IPS-15b (cell line): Measurements from ENCODE around the gene GABRQ.

ENCODE experiments used
- H3K27me3 ChIP-seq: one replicate; pipeline ENCODE4 v1.6.1; 2013; ENCODE audit warnings: low read length; ENCODE audit not compliant: control insufficient read depth, insufficient read depth
- H3K36me3 ChIP-seq: one replicate; pipeline ENCODE4 v1.6.1; 2013; ENCODE audit warnings: low read length; ENCODE audit not compliant: control insufficient read depth, insufficient read depth
- H3K4me1 ChIP-seq: one replicate; pipeline ENCODE4 v1.6.1; 2013; ENCODE audit warnings: mild to moderate bottlenecking, low read length; ENCODE audit not compliant: control insufficient read depth, insufficient read depth
- H3K4me3 ChIP-seq: one replicate; pipeline ENCODE4 v1.5.1; 2013; ENCODE audit warnings: low read depth, low read length
- H3K9ac ChIP-seq: one replicate; pipeline ENCODE4 v1.6.1; 2013; ENCODE audit warnings: low read depth, mild to moderate bottlenecking, low read length
- H3K9me3 ChIP-seq: one replicate; pipeline ENCODE4 v1.6.1; 2013; ENCODE audit warnings: mild to moderate bottlenecking, low read length; ENCODE audit not compliant: control insufficient read depth, insufficient read depth

GABRQ gene

DNA sequence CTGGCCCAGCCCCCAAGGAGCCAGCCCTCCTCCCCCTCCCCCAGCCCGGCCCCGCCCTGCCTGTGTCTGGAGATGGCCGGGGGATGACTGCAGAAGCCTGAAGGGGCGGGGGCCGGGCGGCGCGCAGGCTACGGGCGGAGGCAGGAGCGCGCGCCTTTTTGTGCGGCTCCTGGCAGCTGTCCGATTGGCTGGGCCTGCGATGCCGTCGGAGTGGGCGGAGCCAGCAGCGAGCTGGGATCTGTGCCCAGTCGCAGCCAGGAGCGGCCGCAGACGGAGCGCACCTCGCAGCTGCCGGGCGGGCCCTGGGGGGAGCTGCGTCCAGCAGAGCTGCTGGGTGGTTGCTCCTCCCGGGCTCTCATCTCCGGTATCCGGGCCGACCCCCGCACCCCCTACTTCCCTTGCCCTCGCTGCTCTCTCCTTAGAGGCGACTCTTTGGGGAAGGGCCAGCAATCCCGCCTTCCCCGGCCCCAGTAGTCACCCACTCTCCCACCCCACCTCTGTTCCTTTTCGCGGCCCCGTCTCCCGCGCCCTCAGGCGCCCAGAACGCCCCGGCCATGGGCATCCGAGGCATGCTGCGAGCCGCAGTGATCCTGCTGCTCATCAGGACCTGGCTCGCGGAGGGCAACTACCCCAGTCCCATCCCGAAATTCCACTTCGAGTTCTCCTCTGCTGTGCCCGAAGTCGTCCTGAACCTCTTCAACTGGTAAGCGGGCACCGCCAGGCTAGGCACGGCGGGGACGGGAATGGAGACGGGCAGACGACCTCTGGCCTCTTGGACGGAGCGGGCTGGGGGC is at the start of gene GABRQ:
Gene GABRQ, plus strand, starts transcription at position 247 of the 794 bp plus-strand sequence. Its CDS starts 308 bp downstream, at position 555.
- Histone ChIP-seq H3K27me3 (peaks cover 23% of the 10 kb centered on the region), H3K9ac (peak within 1 kb of the TSS; percentile 47), H3K4me3 (peak within 1 kb of the TSS; percentile 56), H3K36me3 (no peaks in the 10 kb centered on the region), H3K9me3 (no peaks in the 10 kb centered on the region), H3K4me1 (peaks cover 7% of the 10 kb centered on the region)

DNA sequence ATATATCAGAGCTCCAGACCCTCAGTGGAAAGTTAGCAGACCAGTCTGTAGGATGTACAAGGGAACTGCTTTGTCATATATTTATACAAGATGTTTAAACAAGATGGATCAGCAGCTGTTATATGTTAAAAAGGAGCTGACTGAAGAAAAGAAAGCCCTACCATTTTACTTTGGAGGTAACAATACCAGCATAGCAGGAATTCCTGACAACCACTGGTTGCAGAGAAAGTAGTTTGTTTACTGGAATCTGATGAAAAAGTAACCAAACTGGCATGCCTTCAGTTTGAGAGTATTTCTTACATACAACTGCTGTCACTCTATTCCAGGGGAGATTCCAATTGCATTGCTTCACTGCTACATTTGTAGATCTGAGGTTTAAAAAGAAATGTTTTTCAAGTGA is 49.5 kb upstream of the GABRQ start:
- Histone ChIP-seq H3K9me3 (peaks cover 4% of the 10 kb centered on the region), H3K36me3 (no peaks in the 10 kb centered on the region), H3K4me3 (no peak overlapping the region), H3K4me1 (no peaks in the 10 kb centered on the region), H3K9ac (no peak overlapping the region), H3K27me3 (no peaks in the 10 kb centered on the region)

DNA sequence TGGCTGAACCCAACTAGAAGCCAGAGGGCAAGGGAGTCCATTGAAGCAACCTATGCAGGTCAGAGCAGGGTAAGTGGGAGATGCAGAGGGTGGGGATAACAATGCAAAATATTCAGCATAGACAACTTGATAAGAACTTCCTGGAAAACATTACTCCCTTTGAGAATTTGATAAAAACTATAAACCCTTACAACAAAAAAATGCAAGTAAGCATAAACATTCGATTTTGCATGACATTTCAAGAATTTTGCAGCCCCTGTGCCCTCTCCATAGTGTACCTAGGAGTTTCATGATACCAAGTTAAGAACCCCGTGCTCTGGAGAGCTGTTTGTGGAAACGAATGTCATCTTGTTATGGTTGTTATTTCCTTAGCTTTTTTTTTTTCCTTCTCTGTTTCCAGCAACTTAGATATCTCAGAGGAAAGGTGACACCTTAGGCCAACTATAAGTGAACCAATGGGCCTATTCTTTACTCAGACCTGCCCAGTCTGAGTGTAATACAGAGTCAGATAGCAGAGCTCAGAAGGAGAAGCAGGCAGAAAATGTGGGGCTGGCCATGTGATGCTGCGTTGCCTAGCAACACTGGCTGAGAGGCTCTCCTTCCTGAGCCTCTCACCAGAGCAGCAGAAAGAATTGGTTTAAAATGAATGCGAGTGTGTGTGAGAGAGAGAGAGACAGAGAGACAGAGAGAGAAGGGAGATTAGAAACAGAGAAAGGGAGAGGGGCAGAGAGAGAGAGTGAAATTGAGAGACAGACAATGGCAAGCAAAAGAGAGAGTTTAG is 36.7 kb upstream of the GABRQ start:
- Histone ChIP-seq H3K36me3 (no peaks in the 10 kb centered on the region), H3K4me1 (no peaks in the 10 kb centered on the region), H3K27me3 (no peaks in the 10 kb centered on the region), H3K9ac (no peak overlapping the region), H3K9me3 (no peaks in the 10 kb centered on the region), H3K4me3 (no peak overlapping the region)

DNA sequence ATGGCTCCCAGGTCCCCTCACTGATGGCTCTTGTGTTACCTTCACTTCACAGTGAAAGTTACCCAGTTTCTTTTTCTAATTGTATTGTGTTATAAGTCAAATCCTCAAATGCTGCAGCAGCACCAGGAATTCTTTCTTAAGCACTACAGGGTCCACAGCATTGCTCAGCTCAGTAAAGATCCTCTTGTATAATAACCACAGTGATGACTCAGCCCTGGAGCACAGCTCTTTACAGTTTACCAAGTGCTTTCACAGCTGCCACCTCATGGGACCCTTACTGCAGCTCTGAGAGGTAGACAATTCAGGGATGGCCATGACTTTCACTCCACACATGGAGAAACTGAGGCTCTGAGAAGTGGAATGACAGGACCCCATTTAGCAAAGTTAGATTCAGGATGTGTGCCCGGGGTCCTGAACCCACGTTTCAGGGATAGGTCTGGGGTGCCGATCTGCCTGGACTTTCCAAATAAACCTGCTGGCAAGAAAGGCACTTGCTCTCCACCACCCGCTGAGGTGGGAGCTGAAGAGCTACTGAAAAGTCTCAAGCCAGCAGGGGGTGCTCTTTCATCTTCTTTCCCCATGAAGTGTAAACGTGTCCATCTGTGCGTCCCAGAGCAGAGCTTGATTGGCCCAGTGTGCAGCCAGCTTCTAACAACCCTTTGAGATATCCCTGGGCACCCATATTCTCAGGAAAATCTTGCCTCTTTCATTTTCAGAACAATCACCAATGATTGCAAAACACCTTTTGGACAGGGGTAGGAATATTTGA is 35.7 kb upstream of the GABRQ start:
- Histone ChIP-seq H3K9ac (no peak overlapping the region), H3K27me3 (no peaks in the 10 kb centered on the region), H3K4me1 (no peaks in the 10 kb centered on the region), H3K4me3 (no peak overlapping the region), H3K9me3 (no peaks in the 10 kb centered on the region), H3K36me3 (no peaks in the 10 kb centered on the region)

DNA sequence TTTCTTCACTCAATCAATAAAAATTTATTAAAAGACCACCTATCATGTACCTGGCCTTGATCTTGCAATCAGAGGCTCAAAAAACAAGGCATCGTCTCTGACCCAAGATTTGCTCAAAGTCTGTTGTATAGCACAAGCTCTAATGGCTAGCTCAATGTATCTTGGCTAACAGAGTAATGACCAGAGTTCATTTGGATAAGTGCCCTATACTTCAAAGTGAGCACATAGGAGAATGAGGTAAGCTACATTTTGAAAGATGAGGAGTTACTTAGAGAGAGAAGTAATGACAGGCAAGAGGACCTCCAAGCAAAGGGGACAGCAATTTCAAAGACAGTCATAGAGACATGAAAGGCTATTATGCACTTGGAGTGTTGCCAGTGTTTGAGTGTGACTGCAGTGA is 22.9 kb upstream of the GABRQ start:
- Histone ChIP-seq H3K27me3 (no peaks in the 10 kb centered on the region), H3K4me3 (no peak overlapping the region), H3K4me1 (no peaks in the 10 kb centered on the region), H3K9me3 (no peaks in the 10 kb centered on the region), H3K36me3 (no peaks in the 10 kb centered on the region), H3K9ac (no peak overlapping the region)

DNA sequence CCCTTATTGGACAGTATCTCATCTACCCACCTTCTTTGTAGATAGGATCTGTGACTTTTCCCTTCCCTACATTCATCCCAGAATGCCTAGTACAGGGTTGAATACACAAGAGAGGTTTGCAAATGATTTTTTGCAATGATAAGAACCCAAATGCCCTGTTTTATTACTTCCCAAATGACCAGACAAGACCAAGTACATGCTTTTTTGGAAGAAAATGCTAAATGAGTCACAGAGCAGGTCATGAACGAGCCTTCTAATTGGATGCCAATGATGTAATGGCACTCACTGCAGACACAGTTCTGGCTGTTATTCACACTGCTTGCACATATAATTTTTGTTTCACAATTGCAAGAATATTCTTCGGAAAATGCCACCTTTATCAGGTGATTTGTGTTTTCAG is 17.8 kb upstream of the GABRQ start:
- no peaks in the 10 kb centered on the region for H3K36me3 ChIP-seq
- no peak overlapping the region for H3K4me3 ChIP-seq
- no peaks in the 10 kb centered on the region for H3K9me3 ChIP-seq
- no peaks in the 10 kb centered on the region for H3K4me1 ChIP-seq
- no peaks in the 10 kb centered on the region for H3K27me3 ChIP-seq
- H3K9ac ChIP-seq: no peak overlapping the region

DNA sequence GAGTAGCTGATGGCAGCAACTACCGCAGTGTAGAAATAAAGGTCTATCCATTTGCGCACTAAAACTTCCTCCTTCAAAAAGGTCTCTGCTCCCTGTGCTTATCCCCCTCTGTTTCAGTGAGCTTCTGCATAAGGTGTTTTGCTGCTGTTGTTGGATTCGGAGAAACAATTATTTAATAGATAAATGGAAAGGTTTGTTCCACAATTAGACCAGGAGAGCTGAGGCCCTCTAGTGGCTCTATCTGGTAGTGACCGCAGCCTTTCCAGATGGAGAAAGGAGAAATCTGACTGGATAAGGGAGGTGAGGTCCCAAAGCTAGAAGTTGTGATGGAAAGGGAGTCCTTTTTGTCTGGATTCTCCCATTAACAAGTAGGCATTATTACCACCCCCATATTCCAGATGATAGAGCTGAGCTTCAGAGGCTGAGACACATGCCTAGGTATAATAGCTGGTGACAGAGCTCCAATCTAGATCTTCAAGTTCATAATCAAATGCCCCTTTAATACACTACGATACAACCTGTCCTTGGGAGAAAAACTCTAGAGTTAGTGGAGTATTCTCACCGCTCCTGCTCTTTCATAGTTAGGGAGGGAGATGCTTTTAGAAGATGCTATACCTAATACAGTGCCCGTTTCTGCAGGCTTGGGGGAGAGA is 5.1 kb upstream of the GABRQ start:
- H3K27me3 ChIP-seq: peaks cover 5% of the 10 kb centered on the region
- H3K4me3 ChIP-seq: no peak overlapping the region
- H3K36me3 ChIP-seq: no peaks in the 10 kb centered on the region
- no peaks in the 10 kb centered on the region for H3K9me3 ChIP-seq
- no peaks in the 10 kb centered on the region for H3K4me1 ChIP-seq
- H3K9ac ChIP-seq: no peak overlapping the region

DNA sequence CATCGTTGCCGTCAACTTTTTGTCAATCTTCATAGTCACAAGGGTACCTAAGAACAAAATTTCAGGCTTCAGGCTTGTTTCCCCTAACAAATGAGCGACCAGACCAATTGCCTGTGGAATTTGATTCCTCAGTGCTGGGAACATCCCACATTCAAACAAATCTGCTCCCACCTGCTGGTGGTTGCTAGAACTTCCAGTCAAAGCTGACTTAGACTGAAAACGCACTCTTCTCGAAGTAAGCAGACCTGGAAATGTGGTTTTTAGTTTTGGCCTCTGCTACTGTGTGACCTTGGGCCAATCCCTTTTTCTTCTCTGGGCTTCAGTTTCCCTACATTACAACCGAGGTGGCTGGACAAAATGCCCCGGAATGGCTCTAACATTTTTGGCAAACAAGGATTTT is 1.8 kb upstream of the GABRQ start:
- Histone ChIP-seq H3K36me3 (no peaks in the 10 kb centered on the region), H3K27me3 (peaks cover 23% of the 10 kb centered on the region), H3K9ac (no peak overlapping the region), H3K4me3 (no peak overlapping the region), H3K4me1 (peaks cover 5% of the 10 kb centered on the region), H3K9me3 (no peaks in the 10 kb centered on the region)

DNA sequence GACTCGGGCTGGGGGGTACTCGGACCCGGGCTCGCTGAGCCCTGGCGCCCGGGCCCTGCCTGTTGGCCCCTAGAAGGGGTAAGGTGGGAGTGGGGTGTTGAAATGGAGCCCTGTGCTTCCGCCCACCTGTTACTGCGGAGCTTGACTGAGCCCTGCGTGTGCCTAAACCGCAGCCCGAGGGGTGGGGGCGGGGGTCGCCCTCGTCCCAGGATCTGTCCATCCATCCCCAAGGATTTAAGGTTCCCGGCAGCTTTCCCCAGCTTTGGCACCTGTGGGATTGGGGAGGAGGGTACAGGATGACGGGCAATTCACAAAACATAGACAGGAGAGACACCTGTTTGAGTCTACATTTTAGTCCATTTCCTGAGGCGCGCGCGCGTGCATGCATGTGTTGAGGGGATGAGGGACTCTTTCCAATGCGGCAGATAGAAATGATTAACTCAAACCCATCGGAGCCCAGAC is 779 bp downstream of the GABRQ start:
- H3K27me3 ChIP-seq: peaks cover 23% of the 10 kb centered on the region
- no peaks in the 10 kb centered on the region for H3K36me3 ChIP-seq
- peak overlapping the region; percentile 56 for H3K4me3 ChIP-seq
- peak overlapping the region; percentile 47 for H3K9ac ChIP-seq
- peaks cover 7% of the 10 kb centered on the region for H3K4me1 ChIP-seq
- no peaks in the 10 kb centered on the region for H3K9me3 ChIP-seq

DNA sequence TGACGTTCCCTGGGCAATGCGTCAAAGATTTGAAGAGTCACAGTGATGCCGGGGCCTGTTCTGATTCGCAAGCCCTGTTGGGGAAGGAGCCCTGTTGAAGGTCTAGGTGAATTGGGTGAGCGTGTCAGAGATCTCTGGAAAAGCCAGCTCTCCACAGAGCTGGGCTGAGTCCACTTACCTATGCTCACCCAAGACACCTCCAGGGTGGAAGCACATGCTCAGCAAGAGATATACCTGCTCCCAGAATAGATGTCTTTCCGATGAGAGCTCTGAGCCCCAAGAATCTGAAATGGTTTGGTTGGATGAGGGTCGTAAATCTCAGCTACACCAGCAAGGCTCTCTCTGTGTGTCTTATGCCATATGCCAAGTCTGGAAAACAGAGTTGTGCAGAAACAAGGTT is 1.7 kb downstream of the GABRQ start:
- Histone ChIP-seq H3K27me3 (peaks cover 23% of the 10 kb centered on the region), H3K36me3 (no peaks in the 10 kb centered on the region), H3K9me3 (peaks cover 5% of the 10 kb centered on the region), H3K9ac (no peak overlapping the region), H3K4me1 (peaks cover 7% of the 10 kb centered on the region), H3K4me3 (peak overlapping the region; percentile 18)
